Upper lobe of right lung (tissue), 1 donor: ENCODE results near the gene GPR137B. TPM values are rescaled to one million over a fixed set of nuclear protein-coding genes. Genes with fewer than 3 reads are reported as not detected.

Experiments used
- ATAC-seq: fragments of 200-7000 bp; cut with Tn5 transposase; one replicate; pipeline ENCODE4 v1.9.1; 2020; ENCODE audit warnings: mild to moderate bottlenecking, moderate library complexity
- DNase-seq: peaks from one replicate; pipeline ENCODE4 v3.0.0-alpha.2; 2020
- H3K27ac ChIP-seq: fragments of 200-600 bp; one replicate; pipeline ENCODE4 v1.8.0; 2022
- H3K27me3 ChIP-seq: fragments of 200-600 bp; one replicate; pipeline ENCODE4 v1.8.0; 2022; ENCODE audit warnings: mild to moderate bottlenecking
- H3K36me3 ChIP-seq: fragments of 200-600 bp; one replicate; pipeline ENCODE4 v1.8.0; 2022
- H3K4me1 ChIP-seq: fragments of 200-600 bp; one replicate; pipeline ENCODE4 v1.8.0; 2022
- H3K4me3 ChIP-seq: fragments of 200-600 bp; one replicate; pipeline ENCODE4 v1.8.0; 2022; ENCODE audit warnings: mild to moderate bottlenecking
- H3K9me3 ChIP-seq: fragments of 200-600 bp; one replicate; pipeline ENCODE4 v1.8.0; 2022
- intact Hi-C: fragments of 100-400 bp; cut with DNase I; formaldehyde crosslinking; loops from one replicate; pipeline ENCODE4 v1.11.0; 2022
- total RNA-seq: library from RNA; stranded (reverse); fragmentation: NEBNext Ultra II Directional; extraction: Animal tissue kit (Norgen Biotek cat#: 25700); gene quantifications from one replicate; pipeline ENCODE4 v1.2.1, GENCODE V29; 2021
- TF ChIP-seq, protein P1 (sequence below): fragments of 200-600 bp; IDR thresholded peaks from one replicate; pipeline ENCODE4 v1.8.0; 2022; ENCODE audit warnings: antibody characterized with exemption
- donor health status: DM: no; HTN: yes; CAD: no; lungs with severe emphysema.

The GPR137B gene
- total RNA-seq, 1 donor from 2014 or later = 26.5 TPM

GRCh38 chr1:236099355-236099974 is 42.9 kb upstream of the GPR137B start:
- ATAC-seq (no peak), DNase-seq (no peak)
- TF ChIP-seq, protein P1, sequence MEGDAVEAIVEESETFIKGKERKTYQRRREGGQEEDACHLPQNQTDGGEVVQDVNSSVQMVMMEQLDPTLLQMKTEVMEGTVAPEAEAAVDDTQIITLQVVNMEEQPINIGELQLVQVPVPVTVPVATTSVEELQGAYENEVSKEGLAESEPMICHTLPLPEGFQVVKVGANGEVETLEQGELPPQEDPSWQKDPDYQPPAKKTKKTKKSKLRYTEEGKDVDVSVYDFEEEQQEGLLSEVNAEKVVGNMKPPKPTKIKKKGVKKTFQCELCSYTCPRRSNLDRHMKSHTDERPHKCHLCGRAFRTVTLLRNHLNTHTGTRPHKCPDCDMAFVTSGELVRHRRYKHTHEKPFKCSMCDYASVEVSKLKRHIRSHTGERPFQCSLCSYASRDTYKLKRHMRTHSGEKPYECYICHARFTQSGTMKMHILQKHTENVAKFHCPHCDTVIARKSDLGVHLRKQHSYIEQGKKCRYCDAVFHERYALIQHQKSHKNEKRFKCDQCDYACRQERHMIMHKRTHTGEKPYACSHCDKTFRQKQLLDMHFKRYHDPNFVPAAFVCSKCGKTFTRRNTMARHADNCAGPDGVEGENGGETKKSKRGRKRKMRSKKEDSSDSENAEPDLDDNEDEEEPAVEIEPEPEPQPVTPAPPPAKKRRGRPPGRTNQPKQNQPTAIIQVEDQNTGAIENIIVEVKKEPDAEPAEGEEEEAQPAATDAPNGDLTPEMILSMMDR = no peak
- H3K4me1 ChIP-seq = no peaks in the 10 kb centered on the region
- H3K4me3 ChIP-seq = no peak overlapping the region
- no peaks in the 10 kb centered on the region for H3K36me3 ChIP-seq
- H3K27ac ChIP-seq = no peak overlapping the region
- H3K9me3 ChIP-seq = no peaks in the 10 kb centered on the region
- H3K27me3 ChIP-seq = no peaks in the 10 kb centered on the region
- intact Hi-C loops = no loop called here

DNA sequence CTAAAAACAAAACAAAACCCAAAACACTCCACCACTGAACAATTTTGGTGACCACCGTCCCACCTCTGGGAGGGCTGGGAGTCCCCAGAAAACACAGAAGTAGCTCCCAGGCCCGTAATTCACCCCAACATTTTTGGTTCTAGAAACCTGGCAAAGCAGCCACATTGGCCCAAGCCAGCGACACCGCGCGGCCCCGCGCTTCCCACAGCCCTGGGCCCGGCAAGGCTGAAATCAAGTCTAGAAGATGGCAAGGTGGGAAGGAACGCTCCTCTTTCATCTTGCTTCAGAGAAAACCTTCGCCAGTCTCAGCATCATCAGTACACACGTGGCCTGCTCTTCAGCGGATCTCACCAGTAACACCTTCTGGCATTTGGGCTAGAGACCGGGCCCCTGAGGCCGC is 41.5 kb upstream of the GPR137B start:
- Histone ChIP-seq H3K9me3 (no peaks in the 10 kb centered on the region), H3K36me3 (no peaks in the 10 kb centered on the region), H3K4me3 (no peak overlapping the region), H3K27me3 (no peaks in the 10 kb centered on the region), H3K4me1 (no peaks in the 10 kb centered on the region), H3K27ac (no peak overlapping the region)
- ATAC-seq = no peak
- TF ChIP-seq, protein P1 = no peak
- intact Hi-C loops = loop anchor here (10.0 kb wide), 1 partner anchor 394 kb away; no protein-coding TSS in a partner anchor
- DNase-seq = no peak

DNA sequence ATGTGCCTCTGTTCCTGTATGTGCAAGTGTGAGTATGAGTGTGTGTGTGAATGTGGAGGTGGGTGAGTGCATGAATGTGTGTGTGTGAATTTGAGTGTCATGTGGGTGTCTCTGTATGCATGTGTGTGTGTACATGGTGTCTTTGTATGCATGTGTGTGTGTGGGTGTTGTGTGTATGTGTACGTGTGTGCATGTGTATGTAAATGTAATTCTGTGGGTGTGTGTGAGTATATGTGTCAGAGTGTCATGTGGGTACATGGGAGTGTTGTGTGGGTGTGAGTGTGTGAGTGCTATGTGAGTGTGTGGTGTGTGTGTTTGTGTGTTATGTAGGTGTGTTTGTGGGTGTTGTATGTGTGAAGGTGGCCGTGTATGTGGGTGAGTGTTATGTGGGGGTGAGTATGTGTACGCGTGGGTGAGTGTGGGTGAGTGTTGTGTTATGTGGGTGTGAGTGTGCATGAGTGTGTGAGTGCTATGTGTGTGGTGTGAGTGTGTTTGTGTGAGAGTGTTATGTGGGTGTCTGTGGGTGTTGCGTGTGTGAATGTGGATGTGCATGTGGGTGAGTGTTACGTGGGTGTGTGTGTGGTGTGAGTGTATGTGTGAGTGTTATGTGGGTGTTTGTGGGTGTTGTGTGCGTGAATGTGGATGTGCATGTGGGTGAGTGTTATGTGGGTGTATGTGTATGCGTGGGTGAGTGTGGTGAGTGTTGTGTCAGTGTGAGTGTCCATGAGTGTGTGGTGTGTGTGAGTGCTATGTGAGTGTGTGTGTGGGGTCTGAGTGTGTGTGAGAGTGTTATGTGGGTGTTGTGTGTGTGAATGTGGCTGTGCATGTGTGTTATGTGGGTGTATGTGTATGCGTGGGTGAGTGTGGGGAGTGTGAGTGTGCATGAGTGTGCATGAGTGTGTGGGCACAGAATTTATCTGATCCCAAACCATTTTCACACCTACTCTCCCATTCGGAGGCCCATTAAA is 40.8 kb upstream of the GPR137B start:
- H3K36me3 ChIP-seq = no peaks in the 10 kb centered on the region
- intact Hi-C loops = loop anchor here (10.0 kb wide), 1 partner anchor 393 kb away; no protein-coding TSS in a partner anchor
- TF ChIP-seq, protein P1 = no peak
- no peaks in the 10 kb centered on the region for H3K27me3 ChIP-seq
- ATAC-seq = peak; percentile 6
- no peaks in the 10 kb centered on the region for H3K9me3 ChIP-seq
- DNase-seq = no peak
- H3K4me1 ChIP-seq = no peaks in the 10 kb centered on the region
- no peak overlapping the region for H3K4me3 ChIP-seq
- no peak overlapping the region for H3K27ac ChIP-seq

DNA sequence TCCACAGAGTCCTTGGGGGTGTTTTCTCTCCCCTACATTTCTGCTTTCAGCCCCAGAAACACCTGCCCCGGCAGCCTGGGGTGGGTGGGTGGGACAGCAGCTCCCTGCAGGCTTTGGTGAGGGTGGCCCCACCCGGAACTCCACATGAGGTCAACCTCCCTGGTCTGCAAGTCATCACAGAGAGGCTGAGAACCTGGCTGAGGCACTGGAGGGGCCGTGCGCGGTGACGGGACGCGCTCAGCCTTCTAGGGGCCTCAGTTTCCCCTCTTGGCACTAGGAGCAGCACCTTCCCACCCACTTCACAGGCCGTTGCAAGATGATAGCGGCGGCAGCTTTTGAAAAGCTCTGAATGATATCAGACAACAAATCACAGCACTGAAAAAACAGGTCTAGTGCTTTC is 39.7 kb upstream of the GPR137B start:
- TF ChIP-seq, protein P1 = no peak
- Histone ChIP-seq H3K9me3 (no peaks in the 10 kb centered on the region), H3K36me3 (no peaks in the 10 kb centered on the region), H3K27me3 (no peaks in the 10 kb centered on the region), H3K4me3 (no peak overlapping the region), H3K4me1 (no peaks in the 10 kb centered on the region), H3K27ac (no peak overlapping the region)
- intact Hi-C loops = loop anchor here (10.0 kb wide), 1 partner anchor 392 kb away; no protein-coding TSS in a partner anchor
- DNase-seq = no peak
- ATAC-seq = no peak

DNA sequence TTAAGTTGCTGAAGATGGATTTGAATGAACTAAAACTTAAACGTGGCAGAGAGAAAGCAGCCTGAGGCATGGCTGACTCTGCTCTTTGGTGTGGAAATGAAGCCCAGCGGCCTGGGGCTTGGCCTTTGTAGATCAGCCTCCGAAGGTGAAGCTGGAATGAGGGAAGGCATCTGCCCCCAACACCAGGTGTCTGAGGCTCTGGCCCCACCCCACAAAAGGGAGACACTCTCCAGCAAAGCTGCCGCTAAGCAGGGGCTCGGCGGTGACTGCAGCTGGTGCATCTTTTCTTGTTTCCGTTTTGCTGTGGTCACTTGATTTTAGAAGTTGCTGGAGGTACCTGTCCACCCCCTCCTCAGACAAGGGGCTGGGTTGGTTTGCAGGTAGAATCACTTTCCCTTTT is 39.3 kb upstream of the GPR137B start:
- DNase-seq = no peak
- no peak overlapping the region for H3K27ac ChIP-seq
- no peaks in the 10 kb centered on the region for H3K9me3 ChIP-seq
- no peaks in the 10 kb centered on the region for H3K27me3 ChIP-seq
- TF ChIP-seq, protein P1 = no peak
- intact Hi-C loops = loop anchor here (10.0 kb wide), 1 partner anchor 392 kb away; no protein-coding TSS in a partner anchor
- no peaks in the 10 kb centered on the region for H3K36me3 ChIP-seq
- ATAC-seq = no peak
- no peaks in the 10 kb centered on the region for H3K4me1 ChIP-seq
- no peak overlapping the region for H3K4me3 ChIP-seq
